ENCODE data around the gene ADARB1. TPM values are rescaled to one million over a fixed set of nuclear protein-coding genes. Genes with fewer than 3 reads are reported as not detected.

ADARB1 gene
- total and polyA plus RNA-seq, 9 of the 15 experiments (the other 6 are each of a cell fraction or from before 2014, with no cell fraction given) = 6.7 to 16.0 (median 8.3) TPM

DNA sequence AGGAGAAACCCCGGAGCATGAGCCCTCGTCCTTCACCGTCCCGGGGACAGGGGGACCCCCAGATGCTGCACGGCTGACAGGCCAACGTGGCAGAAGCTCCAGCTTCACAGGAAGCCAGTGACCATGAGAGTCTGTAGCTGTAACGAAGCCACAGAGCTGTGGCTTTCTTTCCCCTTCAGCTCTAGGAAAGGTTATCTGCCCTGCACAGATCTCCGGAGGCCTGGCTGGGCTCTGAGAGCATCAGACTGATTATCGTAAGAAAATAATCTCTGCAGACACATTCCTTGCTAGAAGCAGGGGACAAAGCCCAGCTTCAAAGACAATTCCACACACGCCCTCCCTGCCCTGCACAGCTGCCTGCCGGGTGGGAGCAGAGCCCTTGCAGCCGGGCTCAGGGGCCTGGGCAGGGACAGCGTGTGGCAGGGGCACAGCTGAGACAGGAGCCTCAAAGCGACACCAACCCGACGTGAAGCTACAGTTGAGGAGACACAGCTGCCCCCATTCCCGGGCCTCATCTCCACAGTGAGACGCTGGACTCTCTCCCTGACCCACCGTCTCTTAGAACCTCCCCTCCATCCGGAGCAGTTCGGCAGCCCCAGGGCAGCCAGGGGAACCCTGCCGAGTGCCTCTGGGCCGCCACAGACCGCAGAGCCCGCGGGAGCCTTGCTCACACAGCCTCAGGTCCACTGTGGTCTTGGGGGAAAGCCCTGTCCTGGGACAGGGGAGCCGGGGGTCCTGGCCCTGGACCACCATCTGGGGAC lies 182.7 kb downstream of the ADARB1 start (continued):
- TF ChIP-seq ZNF253 (CRISPR knock-in tag; conservative IDR thresholded peaks at IDR 0.05) (no peak), ZNF79 (CRISPR knock-in tag; IDR thresholded peaks at IDR 0.05; ENCODE audit: low read depth) (no peak), ZBED1 (IDR thresholded peaks at IDR 0.05) (no peak), MCM7 (IDR thresholded peaks at IDR 0.05) (no peak), NUFIP1 (IDR thresholded peaks at IDR 0.05; ENCODE audit: partially characterized antibody) (no peak), BRD4 (IDR thresholded peaks at IDR 0.05) (no peak), SIN3B (IDR thresholded peaks at IDR 0.05; ENCODE audit: low read depth) (no peak), POLR2G (IDR thresholded peaks at IDR 0.05; ENCODE audit: low read depth, low read length) (peak; percentile 10; the same call in 1 of the 2 replicates), HSF4 (CRISPR knock-in tag; IDR thresholded peaks at IDR 0.05; ENCODE audit: borderline replicate concordance) (no peak), NR3C1 (CRISPR knock-in tag; IDR thresholded peaks at IDR 0.05) (no peak), PML (IDR thresholded peaks at IDR 0.05; ENCODE audit: low read length) (peak; percentile 94), ZNF282 (CRISPR knock-in tag; IDR thresholded peaks at IDR 0.05) (no peak), NCOA2 (IDR thresholded peaks at IDR 0.05; ENCODE audit: partially characterized antibody in 2 of 2) (no peak), POLR3A (IDR thresholded peaks at IDR 0.05; ENCODE audit: borderline replicate concordance, extremely low read depth, insufficient read depth, insufficient read length) (no peak), GABPB2 (CRISPR knock-in tag; conservative IDR thresholded peaks at IDR 0.05) (no peak), MEF2A (IDR thresholded peaks at IDR 0.05; ENCODE audit: control insufficient read depth, low read depth, low read length) (peak; percentile 37; the same call in 1 of the 2 replicates), HDGF (IDR thresholded peaks at IDR 0.05) (no peak)
- TF ChIP-seq, protein P1, sequence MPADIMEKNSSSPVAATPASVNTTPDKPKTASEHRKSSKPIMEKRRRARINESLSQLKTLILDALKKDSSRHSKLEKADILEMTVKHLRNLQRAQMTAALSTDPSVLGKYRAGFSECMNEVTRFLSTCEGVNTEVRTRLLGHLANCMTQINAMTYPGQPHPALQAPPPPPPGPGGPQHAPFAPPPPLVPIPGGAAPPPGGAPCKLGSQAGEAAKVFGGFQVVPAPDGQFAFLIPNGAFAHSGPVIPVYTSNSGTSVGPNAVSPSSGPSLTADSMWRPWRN (IDR thresholded peaks at IDR 0.05; ENCODE audit: low read depth) = peak; percentile 75
- TF ChIP-seq, protein P2, sequence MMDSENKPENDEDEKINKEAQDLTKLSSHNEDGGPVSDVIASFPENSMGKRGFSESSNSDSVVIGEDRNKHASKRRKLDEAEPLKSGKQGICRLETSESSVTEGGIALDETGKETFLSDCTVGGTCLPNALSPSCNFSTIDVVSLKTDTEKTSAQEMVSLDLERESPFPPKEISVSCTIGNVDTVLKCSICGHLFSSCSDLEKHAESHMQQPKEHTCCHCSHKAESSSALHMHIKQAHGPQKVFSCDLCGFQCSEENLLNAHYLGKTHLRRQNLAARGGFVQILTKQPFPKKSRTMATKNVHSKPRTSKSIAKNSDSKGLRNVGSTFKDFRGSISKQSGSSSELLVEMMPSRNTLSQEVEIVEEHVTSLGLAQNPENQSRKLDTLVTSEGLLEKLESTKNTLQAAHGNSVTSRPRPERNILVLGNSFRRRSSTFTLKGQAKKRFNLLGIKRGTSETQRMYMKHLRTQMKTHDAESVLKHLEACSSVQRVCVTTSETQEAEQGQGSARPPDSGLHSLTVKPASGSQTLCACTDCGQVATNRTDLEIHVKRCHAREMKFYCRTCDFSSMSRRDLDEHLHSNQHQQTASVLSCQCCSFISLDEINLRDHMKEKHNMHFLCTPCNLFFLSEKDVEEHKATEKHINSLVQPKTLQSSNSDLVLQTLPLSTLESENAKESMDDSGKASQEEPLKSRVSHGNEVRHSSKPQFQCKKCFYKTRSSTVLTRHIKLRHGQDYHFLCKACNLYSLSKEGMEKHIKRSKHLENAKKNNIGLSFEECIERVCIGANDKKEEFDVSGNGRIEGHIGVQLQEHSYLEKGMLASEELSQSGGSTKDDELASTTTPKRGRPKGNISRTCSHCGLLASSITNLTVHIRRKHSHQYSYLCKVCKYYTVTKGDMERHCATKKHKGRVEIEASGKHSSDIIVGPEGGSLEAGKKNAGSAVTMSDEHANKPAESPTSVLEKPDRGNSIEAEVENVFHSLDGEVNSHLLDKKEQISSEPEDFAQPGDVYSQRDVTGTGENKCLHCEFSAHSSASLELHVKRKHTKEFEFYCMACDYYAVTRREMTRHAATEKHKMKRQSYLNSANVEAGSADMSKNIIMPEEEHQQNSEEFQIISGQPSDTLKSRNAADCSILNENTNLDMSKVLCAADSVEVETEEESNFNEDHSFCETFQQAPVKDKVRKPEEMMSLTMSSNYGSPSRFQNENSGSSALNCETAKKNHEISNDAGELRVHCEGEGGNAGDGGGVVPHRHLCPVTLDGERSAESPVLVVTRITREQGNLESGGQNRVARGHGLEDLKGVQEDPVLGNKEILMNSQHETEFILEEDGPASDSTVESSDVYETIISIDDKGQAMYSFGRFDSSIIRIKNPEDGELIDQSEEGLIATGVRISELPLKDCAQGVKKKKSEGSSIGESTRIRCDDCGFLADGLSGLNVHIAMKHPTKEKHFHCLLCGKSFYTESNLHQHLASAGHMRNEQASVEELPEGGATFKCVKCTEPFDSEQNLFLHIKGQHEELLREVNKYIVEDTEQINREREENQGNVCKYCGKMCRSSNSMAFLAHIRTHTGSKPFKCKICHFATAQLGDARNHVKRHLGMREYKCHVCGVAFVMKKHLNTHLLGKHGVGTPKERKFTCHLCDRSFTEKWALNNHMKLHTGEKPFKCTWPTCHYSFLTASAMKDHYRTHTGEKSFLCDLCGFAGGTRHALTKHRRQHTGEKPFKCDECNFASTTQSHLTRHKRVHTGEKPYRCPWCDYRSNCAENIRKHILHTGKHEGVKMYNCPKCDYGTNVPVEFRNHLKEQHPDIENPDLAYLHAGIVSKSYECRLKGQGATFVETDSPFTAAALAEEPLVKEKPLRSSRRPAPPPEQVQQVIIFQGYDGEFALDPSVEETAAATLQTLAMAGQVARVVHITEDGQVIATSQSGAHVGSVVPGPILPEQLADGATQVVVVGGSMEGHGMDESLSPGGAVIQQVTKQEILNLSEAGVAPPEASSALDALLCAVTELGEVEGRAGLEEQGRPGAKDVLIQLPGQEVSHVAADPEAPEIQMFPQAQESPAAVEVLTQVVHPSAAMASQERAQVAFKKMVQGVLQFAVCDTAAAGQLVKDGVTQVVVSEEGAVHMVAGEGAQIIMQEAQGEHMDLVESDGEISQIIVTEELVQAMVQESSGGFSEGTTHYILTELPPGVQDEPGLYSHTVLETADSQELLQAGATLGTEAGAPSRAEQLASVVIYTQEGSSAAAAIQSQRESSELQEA (IDR thresholded peaks at IDR 0.05; ENCODE audit: low read depth) = no peak
- TF ChIP-seq, protein P3, sequence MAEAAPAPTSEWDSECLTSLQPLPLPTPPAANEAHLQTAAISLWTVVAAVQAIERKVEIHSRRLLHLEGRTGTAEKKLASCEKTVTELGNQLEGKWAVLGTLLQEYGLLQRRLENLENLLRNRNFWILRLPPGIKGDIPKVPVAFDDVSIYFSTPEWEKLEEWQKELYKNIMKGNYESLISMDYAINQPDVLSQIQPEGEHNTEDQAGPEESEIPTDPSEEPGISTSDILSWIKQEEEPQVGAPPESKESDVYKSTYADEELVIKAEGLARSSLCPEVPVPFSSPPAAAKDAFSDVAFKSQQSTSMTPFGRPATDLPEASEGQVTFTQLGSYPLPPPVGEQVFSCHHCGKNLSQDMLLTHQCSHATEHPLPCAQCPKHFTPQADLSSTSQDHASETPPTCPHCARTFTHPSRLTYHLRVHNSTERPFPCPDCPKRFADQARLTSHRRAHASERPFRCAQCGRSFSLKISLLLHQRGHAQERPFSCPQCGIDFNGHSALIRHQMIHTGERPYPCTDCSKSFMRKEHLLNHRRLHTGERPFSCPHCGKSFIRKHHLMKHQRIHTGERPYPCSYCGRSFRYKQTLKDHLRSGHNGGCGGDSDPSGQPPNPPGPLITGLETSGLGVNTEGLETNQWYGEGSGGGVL (CRISPR knock-in tag; IDR thresholded peaks at IDR 0.05) = no peak

Data from K562 (cell line).